Cardiac muscle cell (in vitro differentiated cells and primary cell): Measurements from ENCODE around the gene ZXDC. TPM values are rescaled to one million over a fixed set of nuclear protein-coding genes. Genes with fewer than 3 reads are reported as not detected.

ENCODE experiments used
- DNase-seq, 2 donors: peaks; one replicate each; pipeline versions ENCODE4 v3.0.0 to v3.0.0-alpha.2; 2010 to 2017; ENCODE audit warnings: low read depth in 1 of 2, low spot score in 1 of 2
- H3K27ac ChIP-seq: fragments of 200-600 bp; sonication (generic); 2 replicates; pipeline ENCODE4 v1.5.1; 2016
- H3K27me3 ChIP-seq: fragments of 200-600 bp; sonication (generic); 2 replicates; pipeline ENCODE4 v1.6.0; 2016; ENCODE audit warnings: control low read depth
- H3K36me3 ChIP-seq: fragments of 200-600 bp; sonication (generic); 2 replicates; pipeline ENCODE4 v1.5.1; 2016; ENCODE audit warnings: control low read depth
- H3K4me1 ChIP-seq: fragments of 200-600 bp; sonication (generic); 2 replicates; pipeline ENCODE4 v1.8.1; 2017; ENCODE audit warnings: low read depth, mild to moderate bottlenecking, mixed run types
- H3K4me3 ChIP-seq: fragments of 200-600 bp; sonication (generic); 2 replicates; pipeline ENCODE4 v1.5.1; 2016; ENCODE audit warnings: mild to moderate bottlenecking
- H3K9me3 ChIP-seq: fragments of 200-600 bp; sonication (generic); 2 replicates; pipeline ENCODE4 v1.5.1; 2017; ENCODE audit warnings: low read depth, mild to moderate bottlenecking, control low read depth
- polyA plus RNA-seq: library from polyadenylated mRNA; unstranded; fragments of >200 nt; fragmentation: Nextera tagmentation; extraction: Ambion mirVana; gene quantifications from 2 replicates; pipeline ENCODE4 v1.2.1, GENCODE V29; 2016
- total RNA-seq: library from RNA; depleted of rRNA; stranded (reverse); fragments of >200 nt; gene quantifications from 2 replicates; pipeline ENCODE4 v1.2.3, GENCODE V29; 2016
- TF ChIP-seq, protein P1 (sequence below): IDR thresholded peaks from 2 replicates; pipeline ENCODE4 v1.5.1; 2012; ENCODE audit warnings: low read depth, mild to moderate bottlenecking, low read length

ZXDC gene
- total and polyA plus RNA-seq, 2 experiments from 2014 or later = 40.4 to 56.3 TPM

DNA sequence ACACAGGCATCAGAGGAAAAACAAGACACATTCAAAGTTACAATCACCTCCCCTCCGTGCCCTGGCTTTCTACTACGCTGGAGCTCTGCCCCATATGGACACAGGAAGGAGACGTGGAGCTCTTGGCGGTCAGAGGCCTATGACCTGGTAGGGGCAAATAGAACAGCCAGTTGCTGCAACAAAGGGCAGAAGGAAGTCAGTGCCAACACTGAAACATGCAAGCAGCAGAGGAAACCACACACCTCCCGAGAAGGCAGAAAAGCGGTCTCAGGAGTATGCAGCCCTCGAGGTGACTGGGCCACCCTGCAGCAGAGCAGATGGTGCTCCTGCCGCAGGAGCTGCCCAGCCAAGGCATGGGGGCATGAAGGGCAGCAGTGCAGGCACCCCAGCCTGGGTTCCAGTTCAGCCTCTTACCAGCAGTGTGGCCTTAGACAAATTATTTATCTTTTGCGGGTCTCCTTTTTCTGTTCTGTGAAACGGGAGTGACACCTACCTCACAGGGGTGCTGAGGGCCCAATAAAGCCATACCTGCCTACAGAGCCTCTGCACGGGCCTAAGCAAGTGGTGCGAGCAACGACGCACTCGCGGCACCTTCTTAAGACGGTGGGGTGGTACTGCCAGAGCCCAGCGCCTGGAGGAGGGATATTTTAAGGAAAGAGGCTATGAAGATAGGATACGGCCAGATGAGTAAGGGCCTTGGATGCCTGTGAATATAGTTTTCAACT is 8.6 kb downstream of the ZXDC start:
- Histone ChIP-seq H3K36me3 (peaks cover 41% of the 10 kb centered on the region), H3K27ac (no peak overlapping the region), H3K9me3 (no peaks in the 10 kb centered on the region), H3K4me1 (peaks cover 21% of the 10 kb centered on the region), H3K27me3 (no peaks in the 10 kb centered on the region), H3K4me3 (no peak overlapping the region)
- no peak for DNase-seq
- TF ChIP-seq, protein P1, sequence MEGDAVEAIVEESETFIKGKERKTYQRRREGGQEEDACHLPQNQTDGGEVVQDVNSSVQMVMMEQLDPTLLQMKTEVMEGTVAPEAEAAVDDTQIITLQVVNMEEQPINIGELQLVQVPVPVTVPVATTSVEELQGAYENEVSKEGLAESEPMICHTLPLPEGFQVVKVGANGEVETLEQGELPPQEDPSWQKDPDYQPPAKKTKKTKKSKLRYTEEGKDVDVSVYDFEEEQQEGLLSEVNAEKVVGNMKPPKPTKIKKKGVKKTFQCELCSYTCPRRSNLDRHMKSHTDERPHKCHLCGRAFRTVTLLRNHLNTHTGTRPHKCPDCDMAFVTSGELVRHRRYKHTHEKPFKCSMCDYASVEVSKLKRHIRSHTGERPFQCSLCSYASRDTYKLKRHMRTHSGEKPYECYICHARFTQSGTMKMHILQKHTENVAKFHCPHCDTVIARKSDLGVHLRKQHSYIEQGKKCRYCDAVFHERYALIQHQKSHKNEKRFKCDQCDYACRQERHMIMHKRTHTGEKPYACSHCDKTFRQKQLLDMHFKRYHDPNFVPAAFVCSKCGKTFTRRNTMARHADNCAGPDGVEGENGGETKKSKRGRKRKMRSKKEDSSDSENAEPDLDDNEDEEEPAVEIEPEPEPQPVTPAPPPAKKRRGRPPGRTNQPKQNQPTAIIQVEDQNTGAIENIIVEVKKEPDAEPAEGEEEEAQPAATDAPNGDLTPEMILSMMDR = no peak

DNA sequence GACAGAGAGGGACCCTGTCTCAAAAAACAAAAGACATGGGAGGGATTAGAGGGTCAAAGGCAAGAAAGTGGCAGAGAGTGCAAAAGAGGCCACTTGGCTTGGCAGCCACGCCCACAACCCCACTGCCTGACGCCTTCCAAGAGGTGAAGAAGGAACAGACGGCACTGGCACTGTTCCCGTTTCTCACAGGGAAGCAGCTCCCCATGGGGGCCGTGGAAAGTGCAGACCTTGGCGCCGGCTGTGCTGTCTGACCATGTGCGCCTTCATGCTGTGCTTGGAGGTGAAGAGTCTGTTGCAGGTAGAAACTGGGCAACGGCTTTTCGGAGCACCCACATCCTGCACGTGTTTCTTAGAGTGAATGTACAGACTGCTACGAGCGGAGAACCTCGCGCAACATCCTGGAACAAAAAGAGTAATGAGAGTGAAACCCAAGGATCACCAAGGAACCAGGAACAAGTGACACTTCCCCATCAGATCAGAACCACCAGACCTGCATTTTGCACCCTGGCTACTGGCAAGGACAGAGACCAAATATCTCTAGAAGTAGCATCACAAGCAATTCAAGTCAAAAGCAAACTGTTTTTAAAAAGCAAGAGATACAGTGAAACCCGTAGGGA is 9.7 kb downstream of the ZXDC start:
- H3K36me3 ChIP-seq = peaks cover 48% of the 10 kb centered on the region
- DNase-seq = no peak

GRCh38 chr3:126464997-126465396 is 10.7 kb downstream of the ZXDC start:
- Histone ChIP-seq H3K36me3 (peaks cover 47% of the 10 kb centered on the region), H3K9me3 (no peaks in the 10 kb centered on the region), H3K4me3 (no peak overlapping the region), H3K27me3 (no peaks in the 10 kb centered on the region), H3K27ac (no peak overlapping the region), H3K4me1 (peaks cover 17% of the 10 kb centered on the region)
- no peak for DNase-seq
- TF ChIP-seq, protein P1 = no peak

More for the DNA sequence above, 9.7 kb downstream of the ZXDC start:
- no peak overlapping the region for H3K4me3 ChIP-seq
- peaks cover 17% of the 10 kb centered on the region for H3K4me1 ChIP-seq
- H3K27me3 ChIP-seq = no peaks in the 10 kb centered on the region
- TF ChIP-seq, protein P1 = no peak
- no peaks in the 10 kb centered on the region for H3K9me3 ChIP-seq
- H3K27ac ChIP-seq = no peak overlapping the region

DNA sequence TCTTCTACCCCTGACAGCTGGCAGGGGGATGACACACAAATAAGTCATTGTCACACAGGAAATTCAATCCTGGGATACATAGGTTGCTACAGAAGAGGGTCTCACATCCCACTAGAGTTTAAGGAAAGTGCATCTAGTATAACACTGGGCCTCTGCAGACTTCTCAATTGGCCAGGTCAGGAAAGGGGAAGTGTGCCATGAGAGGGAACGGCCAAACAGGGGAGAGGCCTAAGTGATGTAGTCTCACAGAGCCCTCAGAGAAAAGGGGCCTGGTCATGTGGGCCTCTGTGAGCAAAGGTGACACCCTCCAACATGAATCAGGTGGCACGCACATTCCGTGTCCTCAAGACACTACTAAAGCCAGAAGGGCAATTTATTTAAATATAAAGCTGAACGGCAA is 11.2 kb downstream of the ZXDC start:
- H3K27ac ChIP-seq = no peak overlapping the region
- DNase-seq = no peak
- H3K9me3 ChIP-seq = no peaks in the 10 kb centered on the region
- peaks cover 51% of the 10 kb centered on the region for H3K36me3 ChIP-seq
- TF ChIP-seq, protein P1 = no peak
- no peaks in the 10 kb centered on the region for H3K27me3 ChIP-seq
- peaks cover 15% of the 10 kb centered on the region for H3K4me1 ChIP-seq
- H3K4me3 ChIP-seq = no peak overlapping the region

DNA sequence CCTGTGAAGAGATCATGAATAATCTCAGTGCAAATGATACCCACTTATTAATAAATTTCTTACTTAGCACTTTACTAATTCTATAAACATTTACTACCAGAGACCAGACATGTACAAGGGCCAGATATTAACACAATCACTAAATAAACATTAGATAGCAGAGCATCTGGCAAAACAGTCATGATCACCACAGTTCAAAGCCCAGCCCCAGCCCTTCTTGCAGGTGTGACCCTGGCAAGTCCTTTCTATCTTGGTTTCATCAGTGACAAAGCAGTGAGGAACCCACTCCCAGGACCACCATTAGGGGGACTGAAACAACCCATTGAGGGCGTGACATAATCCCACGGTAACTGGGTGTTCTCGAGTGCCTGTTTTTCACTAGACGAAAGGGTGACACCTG is 11.6 kb downstream of the ZXDC start:
- DNase-seq = no peak
- H3K27me3 ChIP-seq = no peaks in the 10 kb centered on the region
- H3K4me1 ChIP-seq = peaks cover 11% of the 10 kb centered on the region
- TF ChIP-seq, protein P1 = no peak
- H3K27ac ChIP-seq = no peak overlapping the region
- H3K9me3 ChIP-seq = no peaks in the 10 kb centered on the region
- H3K36me3 ChIP-seq = peaks cover 54% of the 10 kb centered on the region
- H3K4me3 ChIP-seq = no peak overlapping the region
